Measurements from ENCODE around the gene RGPD8.

RGPD8 gene

DNA sequence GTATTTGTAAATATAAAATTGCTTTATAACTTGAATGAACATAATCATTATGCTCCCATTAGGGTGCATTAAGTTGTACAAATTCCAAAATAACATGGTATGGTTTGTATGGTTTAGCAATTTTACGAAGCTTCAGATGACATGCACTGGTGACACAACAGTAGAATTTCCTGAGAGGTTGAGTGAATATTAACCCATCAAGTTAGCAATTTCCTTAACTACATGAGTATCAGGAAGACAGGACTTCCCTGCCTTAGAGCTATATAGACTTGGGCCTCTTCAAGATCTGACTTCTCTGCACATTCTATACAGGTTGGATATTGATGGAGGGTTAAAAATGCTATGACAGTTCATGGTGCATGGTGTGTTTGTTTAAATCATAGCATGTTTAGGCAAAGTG lies 97.8 kb downstream of the RGPD8 start:
- H3K27ac ChIP-seq (ENCODE audit: insufficient read depth, low read length, poor library complexity, severe bottlenecking) = no peak overlapping the region
- H3K4me3 ChIP-seq (ENCODE audit: insufficient read depth, low read depth, low read length, poor library complexity, severe bottlenecking) = no peak overlapping the region
- no peaks in the 10 kb centered on the region for H3K9me3 ChIP-seq (ENCODE audit: control insufficient read depth, low read length)
- no peaks in the 10 kb centered on the region for H3K27me3 ChIP-seq (replicated peaks; ENCODE audit: control insufficient read depth, insufficient read depth, low read length, poor library complexity, severe bottlenecking)
- no peaks in the 10 kb centered on the region for H3K36me3 ChIP-seq (ENCODE audit: control insufficient read depth, insufficient read depth, low read length)
- DNase-seq = no peak
- no peaks in the 10 kb centered on the region for H3K4me1 ChIP-seq (ENCODE audit: control insufficient read depth, insufficient read depth, low read length, poor library complexity, severe bottlenecking)

DNA sequence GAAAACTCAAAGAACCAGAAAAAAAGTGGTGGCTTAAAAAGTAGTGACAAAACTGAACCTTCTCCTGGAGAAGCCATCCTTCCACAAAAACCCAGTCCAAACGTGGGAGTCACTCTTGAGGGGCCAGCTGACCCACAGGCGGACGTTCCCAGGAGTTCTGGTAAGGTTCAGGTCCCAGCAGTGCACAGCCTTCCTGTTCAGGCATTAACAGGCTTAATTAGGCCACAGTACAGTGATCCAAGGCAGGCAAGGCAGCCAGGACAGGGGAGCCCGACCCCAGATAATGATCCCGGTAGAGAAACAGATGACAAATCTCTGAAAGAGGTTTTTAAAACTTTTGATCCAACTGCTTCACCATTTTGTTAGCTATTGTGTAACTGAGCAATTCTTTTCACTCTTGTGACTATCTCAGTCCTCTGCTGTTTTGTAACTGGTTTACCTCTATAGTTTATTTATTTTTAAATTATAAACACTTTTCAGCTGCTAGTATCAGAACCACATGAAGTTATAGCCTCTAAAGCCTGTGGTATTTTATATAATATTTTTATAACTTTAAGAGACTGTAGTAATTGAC lies 101.2 kb downstream of the RGPD8 start:
- no peak overlapping the region for H3K4me3 ChIP-seq (ENCODE audit: insufficient read depth, low read depth, low read length, poor library complexity, severe bottlenecking)
- no peaks in the 10 kb centered on the region for H3K9me3 ChIP-seq (ENCODE audit: control insufficient read depth, low read length)
- peaks cover 3% of the 10 kb centered on the region for H3K36me3 ChIP-seq (ENCODE audit: control insufficient read depth, insufficient read depth, low read length)
- no peaks in the 10 kb centered on the region for H3K27me3 ChIP-seq (replicated peaks; ENCODE audit: control insufficient read depth, insufficient read depth, low read length, poor library complexity, severe bottlenecking)
- no peaks in the 10 kb centered on the region for H3K4me1 ChIP-seq (ENCODE audit: control insufficient read depth, insufficient read depth, low read length, poor library complexity, severe bottlenecking)
- DNase-seq = no peak
- no peak overlapping the region for H3K27ac ChIP-seq (ENCODE audit: insufficient read depth, low read length, poor library complexity, severe bottlenecking)

DNA sequence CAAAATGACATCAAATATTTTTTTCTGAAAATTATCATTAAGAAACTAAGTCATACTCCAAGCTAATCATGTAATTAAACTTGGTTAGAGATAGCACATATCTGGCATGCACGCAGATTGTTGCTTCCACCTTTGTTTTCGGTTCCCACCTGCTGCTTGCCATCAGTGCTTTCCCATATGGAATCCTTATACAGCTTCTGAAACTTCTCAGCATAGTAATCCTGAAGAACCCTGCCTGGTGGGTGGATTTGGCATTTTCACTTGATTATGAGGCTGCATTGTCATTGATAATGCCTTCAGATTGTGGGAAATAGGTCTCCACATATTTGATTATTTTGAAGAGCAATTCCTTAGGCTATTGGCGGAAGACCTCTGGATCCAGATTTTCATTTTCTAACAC lies 110.5 kb downstream of the RGPD8 start:
- no peak for DNase-seq
- Histone ChIP-seq H3K9me3 (ENCODE audit: control insufficient read depth, low read length) (no peaks in the 10 kb centered on the region), H3K27me3 (replicated peaks; ENCODE audit: control insufficient read depth, insufficient read depth, low read length, poor library complexity, severe bottlenecking) (no peaks in the 10 kb centered on the region), H3K27ac (ENCODE audit: insufficient read depth, low read length, poor library complexity, severe bottlenecking) (no peak overlapping the region), H3K4me3 (ENCODE audit: insufficient read depth, low read depth, low read length, poor library complexity, severe bottlenecking) (no peak overlapping the region), H3K4me1 (ENCODE audit: control insufficient read depth, insufficient read depth, low read length, poor library complexity, severe bottlenecking) (no peaks in the 10 kb centered on the region), H3K36me3 (ENCODE audit: control insufficient read depth, insufficient read depth, low read length) (peaks cover 7% of the 10 kb centered on the region)

DNA sequence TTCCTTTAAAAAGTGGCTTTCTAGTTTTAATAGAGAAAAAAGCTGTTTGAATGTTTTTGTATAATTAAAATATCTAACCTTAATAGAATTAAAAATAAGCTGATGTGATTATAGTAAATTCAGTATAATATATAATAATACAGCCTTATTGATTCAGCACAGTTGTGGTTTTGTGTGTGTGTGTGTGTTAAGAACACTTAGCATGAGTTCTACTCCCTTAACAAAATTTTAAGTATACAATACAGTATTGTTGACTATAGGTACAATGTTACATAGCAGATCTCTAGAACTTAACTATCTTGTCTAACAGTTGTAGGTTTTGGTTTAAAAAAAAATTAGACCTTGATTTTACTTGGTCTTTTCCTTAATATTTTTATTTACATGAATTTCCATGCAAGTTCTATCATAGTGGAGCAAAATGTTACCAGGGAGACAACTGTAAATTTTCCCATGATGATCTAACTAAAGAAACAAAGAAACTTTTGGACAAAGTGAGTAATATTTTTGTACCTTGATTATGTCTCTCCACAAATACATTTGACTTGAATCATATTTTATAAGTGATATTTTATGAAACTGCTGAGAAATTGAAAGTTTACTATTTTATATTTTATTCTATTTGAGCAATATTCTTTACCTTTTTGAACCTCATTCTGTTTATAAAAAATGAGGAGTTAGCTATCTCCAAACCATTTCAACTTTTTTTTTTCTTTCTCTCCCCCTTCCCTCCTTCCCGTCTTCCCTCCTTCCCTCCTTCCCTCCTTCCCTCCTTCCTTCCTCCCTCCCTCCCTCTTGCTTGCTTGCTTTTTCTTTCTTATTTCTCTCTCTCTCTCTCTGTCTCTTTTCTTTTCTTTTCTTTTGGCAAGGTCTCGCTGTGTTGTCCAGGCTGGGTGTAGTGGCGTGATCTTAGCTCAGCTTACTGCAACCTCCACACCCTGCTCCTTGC lies 111.8 kb downstream of the RGPD8 start:
- Histone ChIP-seq H3K27me3 (replicated peaks; ENCODE audit: control insufficient read depth, insufficient read depth, low read length, poor library complexity, severe bottlenecking) (no peaks in the 10 kb centered on the region), H3K27ac (ENCODE audit: insufficient read depth, low read length, poor library complexity, severe bottlenecking) (no peak overlapping the region), H3K36me3 (ENCODE audit: control insufficient read depth, insufficient read depth, low read length) (peaks cover 7% of the 10 kb centered on the region), H3K4me3 (ENCODE audit: insufficient read depth, low read depth, low read length, poor library complexity, severe bottlenecking) (no peak overlapping the region), H3K4me1 (ENCODE audit: control insufficient read depth, insufficient read depth, low read length, poor library complexity, severe bottlenecking) (no peaks in the 10 kb centered on the region), H3K9me3 (ENCODE audit: control insufficient read depth, low read length) (no peaks in the 10 kb centered on the region)
- no peak for DNase-seq
